HEK293 (cell line): ENCODE measurements around the gene NINJ1.

ENCODE experiments used
- SALL2 ChIP-seq: fragments of 450-650 bp; formaldehyde crosslinking; IDR thresholded peaks from 2 replicates; pipeline ENCODE4 v1.5.0; 2017; ENCODE audit warnings: missing biosample characterization, mild to moderate bottlenecking, missing genetic modification characterization, borderline replicate concordance
- SCRT2 ChIP-seq: fragments of 450-650 bp; formaldehyde crosslinking; IDR thresholded peaks from 2 replicates; pipeline ENCODE4 v1.5.1; 2016; ENCODE audit warnings: missing biosample characterization, missing genetic modification characterization
- SETDB1 ChIP-seq: IDR thresholded peaks from one replicate; pipeline ENCODE4 v1.6.1; 2017; ENCODE audit warnings: mild to moderate bottlenecking, low read length, moderate library complexity, mixed read lengths; ENCODE audit not compliant: insufficient read length
- YY1 ChIP-seq: fragments of 450-650 bp; formaldehyde crosslinking; IDR thresholded peaks from 2 replicates; pipeline ENCODE4 v1.5.1; 2018; ENCODE audit warnings: missing biosample characterization, missing genetic modification characterization
- ZBTB7A ChIP-seq: fragments of 450-650 bp; formaldehyde crosslinking; IDR thresholded peaks from 2 replicates; pipeline ENCODE4 v1.5.1; 2016; ENCODE audit warnings: low read depth, missing biosample characterization, missing genetic modification characterization
- ZFP69B ChIP-seq: fragments of 450-650 bp; formaldehyde crosslinking; IDR thresholded peaks from 2 replicates; pipeline ENCODE4 v1.5.1; 2016; ENCODE audit warnings: missing biosample characterization, missing genetic modification characterization
- ZNF747 ChIP-seq: fragments of 450-650 bp; formaldehyde crosslinking; IDR thresholded peaks from 2 replicates; pipeline ENCODE4 v1.5.1; 2016; ENCODE audit warnings: missing biosample characterization, missing genetic modification characterization
- ZNF76 ChIP-seq: fragments of 450-650 bp; formaldehyde crosslinking; IDR thresholded peaks from 2 replicates; pipeline ENCODE4; 2016; ENCODE audit warnings: low read depth, missing biosample characterization, missing genetic modification characterization, borderline replicate concordance
- TF ChIP-seq, protein P1 (sequence below): fragments of 450-650 bp; formaldehyde crosslinking; IDR thresholded peaks from 2 replicates; pipeline ENCODE4 v1.5.1; 2016; ENCODE audit warnings: missing biosample characterization, missing genetic modification characterization
- TF ChIP-seq, protein P2 (sequence below): fragments of 450-650 bp; formaldehyde crosslinking; IDR thresholded peaks from 2 replicates; pipeline ENCODE4 v1.5.1; 2016; ENCODE audit warnings: missing biosample characterization, missing genetic modification characterization, low read depth
- TF ChIP-seq, protein P3 (sequence below): fragments of 450-650 bp; formaldehyde crosslinking; IDR thresholded peaks from 2 replicates; pipeline ENCODE4 v1.5.1; 2016; ENCODE audit warnings: missing biosample characterization, missing genetic modification characterization, borderline replicate concordance

DNA sequence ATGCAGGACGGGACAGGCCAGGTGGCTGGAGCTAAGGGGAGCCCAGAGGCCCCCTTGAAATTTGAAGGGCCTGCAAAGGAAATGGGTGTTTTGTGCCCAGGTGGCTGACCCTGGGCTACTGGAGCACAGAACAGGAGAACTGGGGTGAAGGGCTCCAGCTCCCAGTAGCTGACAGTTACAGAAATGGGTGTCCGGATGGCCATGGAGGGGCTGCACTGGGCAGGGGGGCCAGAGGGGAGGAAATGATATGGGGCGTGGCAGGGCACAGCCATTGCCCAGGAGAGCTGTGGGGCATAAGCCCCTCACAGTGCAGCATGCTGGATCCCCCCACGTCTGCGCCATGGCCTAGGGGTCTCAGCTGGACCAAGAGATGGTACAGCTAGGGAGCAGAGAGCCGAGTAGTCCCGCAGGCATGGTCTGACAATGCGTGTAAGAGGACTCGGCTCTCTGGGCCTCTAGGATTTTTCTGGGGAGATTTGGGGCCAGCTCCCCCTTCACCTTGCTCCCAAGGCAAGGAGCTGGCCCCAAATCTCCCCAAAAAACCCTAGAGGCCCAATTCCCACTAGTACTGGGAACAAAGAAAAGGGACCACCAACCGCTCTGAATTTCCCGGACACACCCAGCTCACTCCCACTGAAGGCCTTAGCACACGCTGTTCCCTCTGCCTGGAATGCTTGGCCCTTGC is 45.9 kb downstream of the NINJ1 start:
- TF ChIP-seq SCRT2 (no peak), ZBTB7A (no peak), SETDB1 (no peak), ZNF76 (tag by site-specific recombination) (no peak), ZNF747 (tag by site-specific recombination) (no peak), YY1 (tag by site-specific recombination) (no peak), SALL2 (tag by site-specific recombination) (no peak), ZFP69B (tag by site-specific recombination) (no peak)
- TF ChIP-seq, protein P1, sequence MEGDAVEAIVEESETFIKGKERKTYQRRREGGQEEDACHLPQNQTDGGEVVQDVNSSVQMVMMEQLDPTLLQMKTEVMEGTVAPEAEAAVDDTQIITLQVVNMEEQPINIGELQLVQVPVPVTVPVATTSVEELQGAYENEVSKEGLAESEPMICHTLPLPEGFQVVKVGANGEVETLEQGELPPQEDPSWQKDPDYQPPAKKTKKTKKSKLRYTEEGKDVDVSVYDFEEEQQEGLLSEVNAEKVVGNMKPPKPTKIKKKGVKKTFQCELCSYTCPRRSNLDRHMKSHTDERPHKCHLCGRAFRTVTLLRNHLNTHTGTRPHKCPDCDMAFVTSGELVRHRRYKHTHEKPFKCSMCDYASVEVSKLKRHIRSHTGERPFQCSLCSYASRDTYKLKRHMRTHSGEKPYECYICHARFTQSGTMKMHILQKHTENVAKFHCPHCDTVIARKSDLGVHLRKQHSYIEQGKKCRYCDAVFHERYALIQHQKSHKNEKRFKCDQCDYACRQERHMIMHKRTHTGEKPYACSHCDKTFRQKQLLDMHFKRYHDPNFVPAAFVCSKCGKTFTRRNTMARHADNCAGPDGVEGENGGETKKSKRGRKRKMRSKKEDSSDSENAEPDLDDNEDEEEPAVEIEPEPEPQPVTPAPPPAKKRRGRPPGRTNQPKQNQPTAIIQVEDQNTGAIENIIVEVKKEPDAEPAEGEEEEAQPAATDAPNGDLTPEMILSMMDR (tag by site-specific recombination) = no peak
- TF ChIP-seq, protein P2, sequence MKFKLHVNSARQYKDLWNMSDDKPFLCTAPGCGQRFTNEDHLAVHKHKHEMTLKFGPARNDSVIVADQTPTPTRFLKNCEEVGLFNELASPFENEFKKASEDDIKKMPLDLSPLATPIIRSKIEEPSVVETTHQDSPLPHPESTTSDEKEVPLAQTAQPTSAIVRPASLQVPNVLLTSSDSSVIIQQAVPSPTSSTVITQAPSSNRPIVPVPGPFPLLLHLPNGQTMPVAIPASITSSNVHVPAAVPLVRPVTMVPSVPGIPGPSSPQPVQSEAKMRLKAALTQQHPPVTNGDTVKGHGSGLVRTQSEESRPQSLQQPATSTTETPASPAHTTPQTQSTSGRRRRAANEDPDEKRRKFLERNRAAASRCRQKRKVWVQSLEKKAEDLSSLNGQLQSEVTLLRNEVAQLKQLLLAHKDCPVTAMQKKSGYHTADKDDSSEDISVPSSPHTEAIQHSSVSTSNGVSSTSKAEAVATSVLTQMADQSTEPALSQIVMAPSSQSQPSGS = no peak
- TF ChIP-seq, protein P3, sequence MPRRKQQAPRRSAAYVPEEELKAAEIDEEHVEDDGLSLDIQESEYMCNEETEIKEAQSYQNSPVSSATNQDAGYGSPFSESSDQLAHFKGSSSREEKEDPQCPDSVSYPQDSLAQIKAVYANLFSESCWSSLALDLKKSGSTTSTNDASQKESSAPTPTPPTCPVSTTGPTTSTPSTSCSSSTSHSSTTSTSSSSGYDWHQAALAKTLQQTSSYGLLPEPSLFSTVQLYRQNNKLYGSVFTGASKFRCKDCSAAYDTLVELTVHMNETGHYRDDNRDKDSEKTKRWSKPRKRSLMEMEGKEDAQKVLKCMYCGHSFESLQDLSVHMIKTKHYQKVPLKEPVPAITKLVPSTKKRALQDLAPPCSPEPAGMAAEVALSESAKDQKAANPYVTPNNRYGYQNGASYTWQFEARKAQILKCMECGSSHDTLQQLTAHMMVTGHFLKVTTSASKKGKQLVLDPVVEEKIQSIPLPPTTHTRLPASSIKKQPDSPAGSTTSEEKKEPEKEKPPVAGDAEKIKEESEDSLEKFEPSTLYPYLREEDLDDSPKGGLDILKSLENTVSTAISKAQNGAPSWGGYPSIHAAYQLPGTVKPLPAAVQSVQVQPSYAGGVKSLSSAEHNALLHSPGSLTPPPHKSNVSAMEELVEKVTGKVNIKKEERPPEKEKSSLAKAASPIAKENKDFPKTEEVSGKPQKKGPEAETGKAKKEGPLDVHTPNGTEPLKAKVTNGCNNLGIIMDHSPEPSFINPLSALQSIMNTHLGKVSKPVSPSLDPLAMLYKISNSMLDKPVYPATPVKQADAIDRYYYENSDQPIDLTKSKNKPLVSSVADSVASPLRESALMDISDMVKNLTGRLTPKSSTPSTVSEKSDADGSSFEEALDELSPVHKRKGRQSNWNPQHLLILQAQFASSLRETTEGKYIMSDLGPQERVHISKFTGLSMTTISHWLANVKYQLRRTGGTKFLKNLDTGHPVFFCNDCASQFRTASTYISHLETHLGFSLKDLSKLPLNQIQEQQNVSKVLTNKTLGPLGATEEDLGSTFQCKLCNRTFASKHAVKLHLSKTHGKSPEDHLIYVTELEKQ = no peak
